GM18517 (cell line): ENCODE data around the gene PNLDC1.
A peak's percentile ranks its signal among the peaks of the same experiment; 100 is the strongest.
"Not testable (repeated sequence)": the region's sequence is repeated elsewhere in the genome, so short reads cannot be mapped to it uniquely, and the experiment has no call there.

ENCODE experiments used
- ATAC-seq: cut with Tn5 transposase; IDR thresholded peaks from one replicate; pipeline ENCODE4 v1.9.1; 2021; ENCODE audit warnings: mild to moderate bottlenecking, moderate library complexity; ENCODE audit not compliant: unreplicated experiment

PNLDC1 gene

DNA sequence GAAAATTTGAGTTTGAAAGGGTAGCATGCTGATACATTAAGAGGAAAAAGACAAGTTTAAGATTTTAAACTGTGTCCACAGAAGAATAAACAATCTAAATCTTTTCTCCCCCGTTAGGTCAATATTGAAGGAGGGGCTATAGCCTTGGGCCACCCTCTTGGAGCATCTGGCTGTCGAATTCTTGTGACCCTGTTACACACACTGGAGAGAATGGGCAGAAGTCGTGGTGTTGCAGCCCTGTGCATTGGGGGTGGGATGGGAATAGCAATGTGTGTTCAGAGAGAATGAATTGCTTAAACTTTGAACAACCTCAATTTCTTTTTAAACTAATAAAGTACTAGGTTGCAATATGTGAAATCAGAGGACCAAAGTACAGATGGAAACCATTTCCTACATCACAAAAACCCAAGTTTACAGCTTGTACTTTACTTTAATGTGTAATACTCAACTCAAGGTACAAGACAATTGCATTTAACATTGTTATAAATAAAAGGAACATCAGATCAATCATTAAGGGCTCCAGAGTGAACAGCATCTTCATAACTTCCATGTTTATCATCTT, 21.5 kb upstream of the PNLDC1 start:
- no peak for ATAC-seq

DNA sequence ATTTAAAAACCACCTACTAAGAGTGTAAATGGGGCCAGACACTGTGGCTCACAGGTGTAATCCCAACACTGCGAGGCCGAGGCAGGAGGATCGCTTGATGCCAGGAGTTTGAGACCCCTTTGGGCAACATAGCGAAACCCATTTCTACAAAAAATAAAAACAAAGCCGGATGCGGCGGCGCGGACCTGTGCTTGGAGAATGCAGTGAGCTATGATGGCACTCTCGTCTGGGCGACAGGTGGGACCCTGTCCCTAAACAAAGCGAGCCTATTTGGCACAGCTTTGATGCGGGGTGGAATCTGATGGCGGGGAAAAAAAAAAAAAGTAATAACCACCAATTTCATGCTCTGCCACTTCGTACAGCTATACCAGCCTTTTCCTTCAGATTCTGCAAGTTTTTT, 11.8 kb upstream of the PNLDC1 start:
- no peak for ATAC-seq

DNA sequence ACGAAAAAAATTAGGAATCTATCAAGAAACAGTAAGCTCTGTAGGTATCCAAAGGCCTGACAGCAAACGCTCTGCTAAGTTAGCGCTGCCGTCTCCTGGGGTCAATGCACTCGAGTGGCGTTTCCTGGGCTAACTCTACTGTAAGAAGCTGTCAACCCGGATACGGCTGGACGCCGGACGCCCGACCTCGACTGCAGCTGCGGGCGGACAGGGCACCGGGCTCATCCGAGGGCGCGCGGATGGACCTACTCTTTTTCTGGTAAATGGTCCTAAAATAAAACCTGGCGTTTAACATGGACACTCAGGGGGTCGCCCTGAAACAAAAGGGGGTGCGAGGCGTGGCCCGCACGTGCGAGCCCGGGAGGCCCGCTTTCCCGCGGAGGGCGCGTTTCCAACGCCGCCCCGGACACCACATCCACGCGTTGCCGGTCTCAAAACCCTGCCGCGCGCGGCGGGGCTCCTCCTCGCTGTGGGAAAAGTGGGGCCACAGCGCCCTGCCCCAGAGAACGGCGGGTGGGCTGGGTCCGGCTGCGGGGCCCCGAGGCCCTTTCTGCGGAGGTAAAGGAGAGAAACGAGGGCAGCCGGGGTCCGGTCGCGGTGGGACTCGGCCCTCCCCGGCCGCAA, 11.2 kb upstream of the PNLDC1 start:
- ATAC-seq, result no peak

DNA sequence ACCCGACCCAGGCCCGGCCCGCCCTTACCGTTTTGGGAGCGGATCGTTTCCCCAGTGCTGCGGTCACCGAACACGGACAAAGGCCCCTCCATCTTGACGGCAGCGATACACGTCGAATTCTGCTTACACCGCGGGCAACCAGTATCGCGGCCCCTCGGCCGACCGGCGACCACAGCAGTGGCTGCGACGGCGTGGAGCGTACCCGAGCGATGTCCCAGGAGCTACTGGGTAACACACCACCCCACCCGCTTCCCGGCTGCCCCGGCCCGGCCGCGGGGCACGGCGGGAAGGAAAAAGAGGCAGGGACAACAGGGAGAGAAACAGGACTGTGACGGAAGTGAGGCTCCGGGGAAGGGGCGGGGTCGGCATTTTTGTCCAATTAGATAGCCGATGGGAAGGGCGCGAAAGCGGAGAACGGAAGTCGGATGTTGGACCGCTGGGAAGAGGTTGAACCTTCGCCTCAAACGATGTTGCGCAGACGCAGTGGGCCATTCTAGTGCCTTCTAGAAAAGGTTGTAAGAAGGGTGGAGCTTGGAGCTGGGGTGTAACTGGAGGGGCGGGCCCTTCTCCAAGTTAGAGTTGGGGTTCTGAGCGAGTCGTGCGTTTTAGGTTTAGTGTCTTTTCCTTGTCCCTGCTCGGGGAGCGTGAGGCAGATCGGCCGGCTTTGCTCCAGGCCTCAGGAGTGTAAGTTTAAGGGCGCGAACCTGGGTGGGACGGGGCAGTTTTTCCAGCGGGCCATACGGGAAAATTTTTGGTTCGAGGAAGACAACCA, 10.5 kb upstream of the PNLDC1 start, which contains the start of gene TCP1:
Gene TCP1, minus strand, starts transcription at position 226 of the 772 bp plus-strand sequence. Its CDS starts 134 bp downstream, at position 92.
- peak; percentile 79 for ATAC-seq

DNA sequence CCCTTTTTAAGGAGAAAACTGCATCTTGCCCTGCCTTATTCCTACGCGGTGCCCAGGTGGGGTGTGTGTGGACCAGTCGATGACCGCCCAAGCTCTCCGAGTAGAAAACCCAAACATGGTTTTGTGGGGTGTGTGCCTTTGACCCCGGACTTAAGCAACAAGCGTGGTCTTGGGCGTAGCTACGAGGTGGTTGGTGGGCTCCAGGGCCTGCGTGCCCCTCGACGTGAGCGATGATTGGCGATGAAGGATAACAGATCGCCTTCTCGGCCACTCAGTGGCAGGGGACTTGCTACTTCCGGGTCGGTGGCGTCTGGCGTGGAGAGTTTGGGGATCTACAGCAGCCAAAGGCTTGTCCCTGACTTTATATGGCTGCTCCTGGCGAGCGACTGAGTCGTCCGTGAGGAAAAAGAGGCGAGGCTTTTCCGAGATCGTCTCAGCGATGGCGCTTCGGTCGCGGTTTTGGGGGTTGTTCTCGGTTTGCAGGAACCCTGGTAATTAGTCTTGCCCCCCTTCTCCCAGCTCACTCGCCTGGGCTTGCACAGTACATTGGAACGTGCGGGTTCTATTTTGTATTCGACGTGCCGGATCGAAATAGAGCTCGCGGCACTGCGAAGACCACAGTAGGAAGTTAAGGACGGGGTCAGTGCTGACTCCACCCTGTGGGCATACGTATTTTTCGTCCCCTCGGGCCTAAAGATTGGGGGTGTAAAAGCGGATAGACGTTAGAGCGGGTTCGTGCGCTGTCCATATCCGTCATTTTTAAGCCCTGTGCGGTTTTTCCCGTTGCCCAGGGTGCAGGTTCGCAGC, 9.7 kb upstream of the PNLDC1 start, which contains the start of gene MRPL18:
Gene MRPL18, plus strand, starts transcription at position 319 of the 807 bp plus-strand sequence. Its CDS starts 121 bp downstream, at position 440.
- peak; percentile 81 for ATAC-seq

DNA sequence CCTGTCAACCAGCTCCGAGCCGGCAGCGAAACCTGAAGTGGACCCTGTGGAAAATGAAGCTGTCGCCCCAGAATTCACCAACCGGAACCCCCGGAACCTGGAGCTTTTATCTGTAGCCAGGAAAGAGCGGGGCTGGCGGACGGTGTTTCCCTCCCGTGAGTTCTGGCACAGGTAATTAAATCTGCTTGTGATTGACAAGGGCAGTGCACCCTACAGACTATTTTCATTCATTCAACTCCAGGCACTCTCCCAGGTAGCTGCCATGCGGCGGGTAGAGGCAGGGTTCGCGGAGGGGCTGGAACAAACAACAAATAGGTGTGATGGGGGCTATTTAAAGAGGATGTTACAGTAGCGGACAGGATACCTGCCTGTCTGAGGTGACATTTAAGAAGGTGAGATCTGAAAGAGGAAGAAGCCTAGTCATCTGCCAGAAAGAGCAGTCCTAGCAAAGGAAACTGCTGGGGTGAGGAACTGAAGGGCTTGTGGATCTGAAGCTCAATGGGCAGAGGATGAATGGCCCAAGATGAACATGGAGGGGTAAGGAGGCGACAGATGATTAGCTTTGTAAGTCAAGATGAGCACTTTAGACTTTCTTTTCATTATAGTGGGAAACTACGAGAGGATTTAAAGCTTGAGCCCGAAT, 9.0 kb upstream of the PNLDC1 start:
- ATAC-seq, result no peak

DNA sequence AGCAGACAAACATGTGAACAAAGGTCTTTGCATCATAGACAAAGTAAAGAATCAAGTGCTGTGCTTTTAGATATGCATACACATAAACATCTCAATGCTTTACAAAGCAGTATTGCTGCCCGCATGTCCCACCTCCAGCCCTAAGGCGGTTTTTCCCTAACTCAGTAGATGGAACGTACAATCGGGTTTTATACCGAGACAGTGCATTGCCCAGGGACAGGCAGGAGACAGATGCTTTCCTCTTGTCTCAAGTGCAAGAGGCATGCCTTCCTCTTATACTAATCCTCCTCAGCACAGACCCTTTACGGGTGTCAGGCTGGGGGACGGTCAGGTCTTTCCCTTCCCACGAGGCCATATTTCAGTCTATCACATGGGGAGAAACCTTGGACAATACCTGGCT, 5.1 kb upstream of the PNLDC1 start:
- ATAC-seq, result not testable (repeated sequence)

DNA sequence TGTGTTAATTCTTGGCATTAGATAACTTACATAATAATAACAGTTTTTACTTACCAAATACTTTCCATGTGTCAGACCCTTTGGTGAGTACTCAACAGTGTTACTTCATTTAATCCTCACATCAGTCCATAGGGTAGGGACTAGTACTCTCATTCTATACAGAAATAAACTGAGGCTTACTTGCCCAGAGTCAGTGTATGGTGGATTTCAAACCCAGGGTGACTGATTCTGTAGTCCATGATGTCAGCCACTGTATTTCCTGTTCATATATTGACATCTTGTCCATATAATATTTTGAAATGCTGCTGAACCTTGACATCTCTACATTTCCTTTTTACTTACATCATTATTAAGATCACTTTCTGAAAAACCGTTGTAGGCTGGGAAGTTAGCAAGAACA, 2.5 kb upstream of the PNLDC1 start:
- no peak for ATAC-seq

DNA sequence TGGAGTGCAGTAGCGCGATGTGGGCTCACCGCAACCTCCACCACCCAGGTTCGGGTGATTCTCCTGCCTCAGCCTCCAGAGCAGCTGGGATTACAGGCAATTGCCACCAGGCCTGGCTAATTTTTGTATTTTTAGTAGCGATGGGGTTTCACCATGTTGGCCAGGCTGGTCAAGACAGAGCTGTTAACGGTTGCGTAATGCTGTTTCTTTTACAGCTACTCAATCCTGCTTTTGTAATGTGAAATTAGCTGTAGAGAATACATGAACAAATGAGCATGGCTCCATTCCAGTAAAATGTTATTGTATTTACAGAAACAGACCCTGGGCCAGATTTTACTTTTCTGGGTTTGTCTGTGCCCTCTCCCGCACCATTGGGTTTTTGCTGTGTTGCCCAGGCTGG, 1.9 kb downstream of the PNLDC1 start:
- ATAC-seq, result no peak

DNA sequence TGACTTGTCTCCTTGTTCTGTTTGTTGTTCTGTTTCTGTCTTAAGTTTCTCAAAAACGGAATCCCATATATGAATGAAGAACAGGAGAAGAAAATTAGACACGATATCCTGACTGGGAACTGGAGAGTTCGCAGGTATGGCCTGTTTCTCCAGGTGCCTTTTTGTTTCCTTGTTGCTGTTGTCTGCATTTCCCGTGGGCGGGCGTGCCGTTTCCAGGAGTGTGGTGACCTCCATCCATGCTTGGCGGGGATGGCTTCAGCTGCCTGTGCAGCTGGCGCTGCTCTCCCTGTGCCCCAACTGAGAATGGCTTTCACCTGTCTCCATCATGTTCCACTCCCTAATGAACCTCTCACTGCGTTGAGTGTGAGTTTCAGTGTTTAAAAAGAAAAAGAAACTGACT, 4.4 kb downstream of the PNLDC1 start:
- no peak for ATAC-seq

DNA sequence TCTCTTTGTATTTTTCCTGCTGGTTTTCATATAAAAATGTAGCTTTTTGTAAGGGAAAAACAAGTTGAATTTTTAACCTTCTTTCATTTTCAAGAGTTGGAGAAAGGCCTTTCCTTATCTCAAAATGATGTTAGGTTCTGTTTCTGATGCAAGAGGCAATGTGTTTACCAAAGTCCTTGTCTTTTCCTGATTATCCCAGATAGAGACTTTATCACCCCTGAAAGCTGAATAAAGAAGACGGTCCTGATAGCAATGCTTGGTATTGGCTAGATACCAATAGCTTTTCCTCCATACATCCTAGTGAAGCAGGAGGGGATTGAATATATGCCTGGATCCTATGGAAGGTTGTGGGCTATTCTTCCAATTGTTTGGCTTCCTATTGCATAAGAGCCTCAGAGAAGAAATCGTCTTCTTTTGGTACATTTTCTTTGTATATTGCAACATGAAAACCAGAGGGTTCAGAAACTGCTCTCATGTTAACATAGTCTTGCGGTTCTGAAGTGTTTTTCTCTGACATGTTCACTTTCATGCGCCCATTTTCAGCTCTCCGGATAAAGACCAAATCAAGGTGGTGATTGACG, 5.5 kb downstream of the PNLDC1 start:
- ATAC-seq, result no peak

DNA sequence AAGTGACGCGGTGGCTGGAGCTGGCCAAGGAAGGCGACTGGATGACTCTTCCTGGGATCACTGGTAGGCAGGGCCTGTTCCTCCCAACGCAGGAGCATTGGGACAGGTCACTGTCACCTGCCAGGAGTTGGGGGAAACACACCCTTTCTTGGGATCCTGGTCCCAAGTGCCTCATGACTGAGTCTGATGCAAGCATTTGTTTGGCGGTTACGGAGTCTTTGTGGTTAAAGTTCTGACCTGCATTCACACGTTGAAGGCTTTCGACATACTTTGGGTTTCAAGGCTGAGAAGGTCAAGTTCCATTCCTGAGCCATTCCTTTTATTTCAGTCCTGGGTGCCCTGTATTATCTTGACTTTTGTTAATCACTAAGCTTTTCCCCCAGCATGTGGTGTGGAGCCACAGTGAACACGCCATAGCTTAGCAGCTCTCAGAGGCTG, 6.0 kb downstream of the PNLDC1 start:
- no peak for ATAC-seq

DNA sequence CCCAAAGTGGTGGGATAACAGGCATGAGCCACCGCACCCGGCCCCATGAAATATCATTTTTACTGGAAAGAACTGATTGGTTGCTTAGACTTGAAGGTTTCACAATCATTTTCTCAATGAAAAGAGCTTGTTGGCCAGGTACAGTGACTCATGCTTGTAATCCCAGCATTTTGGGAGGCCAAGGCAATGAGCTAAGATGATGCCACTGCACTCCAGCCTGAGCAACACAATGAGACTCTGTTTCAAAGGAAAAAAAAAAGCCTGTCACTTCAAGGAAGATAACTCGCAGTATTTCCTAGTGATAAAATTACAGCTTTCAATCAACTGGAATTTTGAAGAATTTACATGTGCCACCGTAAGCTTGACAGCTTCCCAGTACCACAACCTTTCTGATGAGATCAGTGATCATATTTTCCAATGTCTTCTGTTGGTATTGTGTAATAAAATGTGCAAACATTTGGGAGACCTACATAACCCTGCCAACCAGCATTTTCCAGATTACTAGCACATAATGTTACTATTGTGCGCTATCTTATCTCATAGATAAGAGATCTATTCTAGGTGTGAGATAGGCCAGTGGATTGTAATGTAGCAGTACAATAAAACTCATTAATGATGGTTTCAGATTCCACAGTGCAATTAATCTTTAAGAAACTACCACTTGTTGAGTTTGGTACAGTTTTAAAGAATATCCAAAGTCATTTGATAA, 7.2 kb downstream of the PNLDC1 start:
- no peak for ATAC-seq

DNA sequence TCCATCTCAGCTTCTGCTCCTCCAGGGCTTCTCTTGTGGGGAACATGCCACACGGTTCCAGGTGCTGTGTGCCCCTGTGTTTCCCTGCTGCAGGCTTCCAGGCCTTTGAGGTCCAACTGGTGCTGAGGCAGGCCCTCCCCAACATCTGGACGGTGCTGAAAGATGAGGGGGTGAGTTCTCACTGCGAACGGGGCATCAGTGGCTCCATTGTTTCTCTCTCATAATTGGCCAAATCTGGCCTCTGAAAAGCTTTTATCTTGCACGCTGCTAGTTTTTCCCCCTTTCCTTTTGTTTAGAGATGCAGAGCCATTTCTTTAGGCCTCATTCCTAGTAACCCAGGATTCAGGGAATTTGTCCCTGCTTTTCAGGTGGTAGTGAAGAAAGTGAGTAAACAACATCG, 8.6 kb downstream of the PNLDC1 start:
- ATAC-seq, result no peak

DNA sequence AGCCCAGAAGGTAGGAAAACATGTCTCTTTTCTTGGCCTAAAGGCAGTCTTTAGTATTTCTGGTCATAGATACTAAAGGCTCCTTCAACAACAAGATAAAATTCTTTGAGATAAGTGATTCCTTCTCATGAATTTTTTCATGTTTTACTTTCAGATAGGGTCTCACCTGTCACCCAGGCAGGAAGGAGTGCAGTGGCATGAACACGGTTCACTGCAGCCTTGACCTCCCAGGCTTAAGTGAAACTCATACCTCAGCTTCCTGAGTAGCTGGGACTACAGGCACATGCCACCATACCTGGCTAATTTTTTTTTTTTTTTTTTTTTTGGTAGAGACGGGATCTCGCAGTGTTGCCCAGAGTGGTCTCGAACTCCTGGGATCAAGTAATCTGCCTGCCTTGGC, 9.1 kb downstream of the PNLDC1 start:
- no peak for ATAC-seq

DNA sequence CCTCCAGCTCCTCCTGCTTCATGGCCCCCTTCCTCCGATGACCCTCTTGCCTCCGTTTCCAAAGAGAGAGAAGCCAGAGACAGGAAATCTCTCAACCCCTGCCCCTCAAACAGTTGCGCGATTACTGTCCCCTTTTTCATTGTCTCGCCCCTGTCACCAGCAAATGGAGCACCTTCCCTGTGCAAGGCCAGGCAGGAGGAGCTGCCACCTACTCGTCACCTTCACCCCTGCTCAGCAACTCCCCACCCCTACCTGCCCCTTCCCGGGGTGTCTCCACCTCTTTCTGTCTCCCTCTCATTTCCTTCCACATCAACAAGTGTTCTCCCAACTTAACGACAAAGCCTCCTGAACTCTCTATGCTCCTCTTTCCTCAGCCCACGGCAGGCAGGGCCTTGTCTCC, 13.7 kb downstream of the PNLDC1 start:
- ATAC-seq, result no peak

DNA sequence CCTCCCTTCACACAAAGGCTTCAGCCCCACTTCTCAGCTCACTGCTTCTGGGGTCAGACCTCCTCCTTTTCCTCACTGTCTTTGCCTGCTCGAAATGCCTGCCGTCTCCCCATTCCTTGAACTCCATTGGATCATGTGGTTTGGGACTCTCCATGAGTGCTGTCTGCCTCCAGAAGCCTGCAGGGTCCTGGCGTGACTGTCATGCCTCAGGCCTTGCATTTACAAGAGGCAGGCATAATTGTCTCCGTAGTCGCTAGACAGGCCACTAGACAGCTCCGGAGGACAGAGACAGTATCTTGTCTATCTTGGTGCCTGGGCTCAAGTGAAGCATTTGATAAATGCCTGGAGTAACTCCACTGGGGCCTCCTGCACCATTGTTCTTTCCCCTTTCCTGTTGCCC, 15.3 kb downstream of the PNLDC1 start:
- ATAC-seq, result no peak

DNA sequence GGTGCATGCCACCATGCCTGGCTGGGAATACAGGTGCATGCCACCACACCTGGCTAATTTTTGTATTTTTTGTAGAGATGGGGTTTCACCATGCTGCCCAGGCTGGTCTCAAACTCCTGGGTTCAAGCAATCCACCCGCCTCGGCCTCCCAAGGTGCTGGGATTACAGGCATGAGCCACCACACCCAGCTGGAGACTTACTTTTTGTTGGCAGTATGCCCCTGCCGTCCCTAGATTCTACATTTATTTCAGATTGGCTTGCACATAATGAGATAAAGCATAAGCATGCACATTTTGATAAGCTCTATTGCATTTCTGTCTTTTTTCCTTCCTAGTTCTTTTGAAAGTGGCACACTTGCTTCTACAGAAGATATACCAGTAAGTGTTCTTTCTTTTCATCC, 16.7 kb downstream of the PNLDC1 start:
- not testable (repeated sequence) for ATAC-seq

DNA sequence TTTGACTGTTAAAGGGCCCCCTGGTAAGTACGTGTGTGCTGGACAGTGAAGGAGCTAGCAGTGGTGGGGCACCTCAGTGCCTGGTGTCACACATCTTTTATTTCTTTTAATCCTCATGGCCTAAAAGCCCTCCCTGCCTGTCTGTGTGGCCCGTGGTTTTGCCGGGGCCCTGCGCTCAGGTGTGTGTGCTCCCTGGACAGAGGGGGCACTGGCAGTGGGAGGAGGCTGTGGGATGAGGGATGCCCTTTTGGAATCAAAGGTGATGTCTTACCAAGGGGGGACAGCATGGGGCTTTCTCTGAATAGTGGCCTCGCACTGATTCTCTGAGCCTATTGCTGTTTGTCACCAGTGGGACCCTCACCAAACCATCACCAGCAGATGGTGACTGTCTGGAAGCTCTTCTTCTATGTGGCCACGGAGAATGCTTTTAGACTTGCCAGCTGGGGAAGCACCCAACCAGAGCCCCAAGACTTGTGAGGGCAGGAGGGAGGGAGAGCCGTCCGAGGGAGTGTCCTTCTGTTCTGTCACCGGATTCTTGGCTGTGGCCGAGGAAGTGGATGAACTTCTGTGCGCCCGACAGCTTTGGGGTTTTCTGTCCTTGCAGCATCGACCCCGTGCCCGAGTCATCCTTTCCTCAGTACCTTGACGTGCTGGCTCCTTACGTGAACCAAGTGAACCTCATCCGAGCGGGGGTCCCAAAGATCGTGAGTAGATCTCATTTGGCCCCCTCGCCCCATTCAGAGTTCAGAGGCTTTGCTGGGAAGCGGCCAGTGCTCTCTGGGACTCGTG, 18.1 kb downstream of the PNLDC1 start:
- ATAC-seq, result no peak
